GM18951 (cell line): Measurements from ENCODE around the gene SLC6A18.

Experiments used
- POLR2A ChIP-seq: IDR thresholded peaks from 4 replicates; pipeline ENCODE4 v1.6.1; 2011; ENCODE audit warnings: mild to moderate bottlenecking; ENCODE audit not compliant: insufficient read length, insufficient read depth; ENCODE audit errors: extremely low read depth
- in situ Hi-C: fragments of 300-500 bp; cut with MboI; formaldehyde crosslinking; loops from one replicate; pipeline ENCODE4 v1.12.0; 2022; ENCODE audit warnings: low sequenced_read_pairs, mixed read lengths, inconsistent platforms; ENCODE audit not compliant: unreplicated experiment

SLC6A18 gene

GRCh38 chr5:1203968-1204692 is 21.1 kb upstream of the SLC6A18 start:
- no peak for TF ChIP-seq POLR2A
- in situ Hi-C loops: no loop called here

- in situ Hi-C loops: no loop called here
- TF ChIP-seq POLR2A: no peak
Measured at GRCh38 chr5:1204693-1205242, 20.4 kb upstream of the SLC6A18 start.

- TF ChIP-seq POLR2A: no peak
- in situ Hi-C loops: no loop called here
Measured at GRCh38 chr5:1205255-1206180, 19.7 kb upstream of the SLC6A18 start.

GRCh38 chr5:1206521-1207412 is 18.4 kb upstream of the SLC6A18 start:
- TF ChIP-seq POLR2A: no peak
- in situ Hi-C loops: no loop called here

GRCh38 chr5:1207555-1207954 is 17.6 kb upstream of the SLC6A18 start:
- in situ Hi-C loops: no loop called here
- TF ChIP-seq POLR2A: no peak

- no peak for TF ChIP-seq POLR2A
- in situ Hi-C loops: no loop called here
Measured at GRCh38 chr5:1208221-1208742, 16.9 kb upstream of the SLC6A18 start.

GRCh38 chr5:1208743-1209488 is 16.3 kb upstream of the SLC6A18 start:
- in situ Hi-C loops: no loop called here
- TF ChIP-seq POLR2A: no peak

GRCh38 chr5:1209489-1209852 is 15.7 kb upstream of the SLC6A18 start:
- in situ Hi-C loops: no loop called here
- no peak for TF ChIP-seq POLR2A

GRCh38 chr5:1209896-1210776 is 15.0 kb upstream of the SLC6A18 start:
- in situ Hi-C loops: no loop called here
- no peak for TF ChIP-seq POLR2A

- no peak for TF ChIP-seq POLR2A
Measured at GRCh38 chr5:1210832-1211251, 14.3 kb upstream of the SLC6A18 start.

GRCh38 chr5:1211701-1212100 is 13.5 kb upstream of the SLC6A18 start:
- in situ Hi-C loops: no loop called here
- no peak for TF ChIP-seq POLR2A

More at GRCh38 chr5:1210832-1211251, 14.3 kb upstream of the SLC6A18 start:
- in situ Hi-C loops: no loop called here
